ENCODE measurements around the gene FRMD6.

The FRMD6 gene

DNA sequence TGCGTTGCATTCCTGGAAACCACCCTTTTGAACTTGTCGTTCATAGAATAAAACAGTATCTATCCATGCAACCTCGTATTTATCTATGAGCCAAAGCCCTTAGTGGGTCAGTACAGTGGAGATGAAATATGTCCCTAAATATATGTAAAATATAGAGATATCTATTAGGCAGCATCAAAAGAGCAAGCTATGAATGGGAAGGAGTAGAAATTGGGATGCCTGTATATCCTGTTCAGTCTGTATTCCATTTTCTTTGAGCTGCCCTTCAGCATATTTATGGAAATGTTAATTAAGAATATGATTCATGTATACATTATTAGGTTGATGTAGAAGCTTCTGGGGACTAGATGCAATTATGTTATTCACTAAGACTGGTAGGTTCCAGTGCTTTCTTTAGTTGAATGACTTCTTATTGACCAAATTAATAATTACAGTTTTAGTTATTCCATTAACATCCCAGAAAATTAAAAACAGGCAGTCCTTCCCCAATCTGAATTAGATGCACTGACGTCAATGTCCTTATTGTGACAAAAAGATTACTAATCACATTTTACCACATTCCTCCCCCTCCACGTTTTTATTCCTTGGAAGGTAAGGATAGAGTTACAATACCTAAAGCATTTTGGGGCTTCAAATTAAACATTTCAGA lies 11.9 kb upstream of the FRMD6 start:
- TF ChIP-seq TAF1 (IDR thresholded peaks at IDR 0.05; ENCODE audit: borderline replicate concordance, insufficient read depth, low read length) (no peak), SIN3A (IDR thresholded peaks at IDR 0.05; ENCODE audit: borderline replicate concordance, insufficient read depth, low read length) (no peak), POLR2AphosphoS5 (IDR thresholded peaks at IDR 0.05; ENCODE audit: low read depth, low read length) (no peak), FOXP2 (optimal IDR thresholded peaks at IDR 0.05; ENCODE audit: borderline replicate concordance, extremely low read depth, extremely low read length, insufficient read depth) (no peak)
- TF ChIP-seq, protein P1, sequence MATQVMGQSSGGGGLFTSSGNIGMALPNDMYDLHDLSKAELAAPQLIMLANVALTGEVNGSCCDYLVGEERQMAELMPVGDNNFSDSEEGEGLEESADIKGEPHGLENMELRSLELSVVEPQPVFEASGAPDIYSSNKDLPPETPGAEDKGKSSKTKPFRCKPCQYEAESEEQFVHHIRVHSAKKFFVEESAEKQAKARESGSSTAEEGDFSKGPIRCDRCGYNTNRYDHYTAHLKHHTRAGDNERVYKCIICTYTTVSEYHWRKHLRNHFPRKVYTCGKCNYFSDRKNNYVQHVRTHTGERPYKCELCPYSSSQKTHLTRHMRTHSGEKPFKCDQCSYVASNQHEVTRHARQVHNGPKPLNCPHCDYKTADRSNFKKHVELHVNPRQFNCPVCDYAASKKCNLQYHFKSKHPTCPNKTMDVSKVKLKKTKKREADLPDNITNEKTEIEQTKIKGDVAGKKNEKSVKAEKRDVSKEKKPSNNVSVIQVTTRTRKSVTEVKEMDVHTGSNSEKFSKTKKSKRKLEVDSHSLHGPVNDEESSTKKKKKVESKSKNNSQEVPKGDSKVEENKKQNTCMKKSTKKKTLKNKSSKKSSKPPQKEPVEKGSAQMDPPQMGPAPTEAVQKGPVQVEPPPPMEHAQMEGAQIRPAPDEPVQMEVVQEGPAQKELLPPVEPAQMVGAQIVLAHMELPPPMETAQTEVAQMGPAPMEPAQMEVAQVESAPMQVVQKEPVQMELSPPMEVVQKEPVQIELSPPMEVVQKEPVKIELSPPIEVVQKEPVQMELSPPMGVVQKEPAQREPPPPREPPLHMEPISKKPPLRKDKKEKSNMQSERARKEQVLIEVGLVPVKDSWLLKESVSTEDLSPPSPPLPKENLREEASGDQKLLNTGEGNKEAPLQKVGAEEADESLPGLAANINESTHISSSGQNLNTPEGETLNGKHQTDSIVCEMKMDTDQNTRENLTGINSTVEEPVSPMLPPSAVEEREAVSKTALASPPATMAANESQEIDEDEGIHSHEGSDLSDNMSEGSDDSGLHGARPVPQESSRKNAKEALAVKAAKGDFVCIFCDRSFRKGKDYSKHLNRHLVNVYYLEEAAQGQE (IDR thresholded peaks at IDR 0.05; ENCODE audit: insufficient read depth in 1 of 2, low read depth in 2 of 2, low read length in 2 of 2): no peak

DNA sequence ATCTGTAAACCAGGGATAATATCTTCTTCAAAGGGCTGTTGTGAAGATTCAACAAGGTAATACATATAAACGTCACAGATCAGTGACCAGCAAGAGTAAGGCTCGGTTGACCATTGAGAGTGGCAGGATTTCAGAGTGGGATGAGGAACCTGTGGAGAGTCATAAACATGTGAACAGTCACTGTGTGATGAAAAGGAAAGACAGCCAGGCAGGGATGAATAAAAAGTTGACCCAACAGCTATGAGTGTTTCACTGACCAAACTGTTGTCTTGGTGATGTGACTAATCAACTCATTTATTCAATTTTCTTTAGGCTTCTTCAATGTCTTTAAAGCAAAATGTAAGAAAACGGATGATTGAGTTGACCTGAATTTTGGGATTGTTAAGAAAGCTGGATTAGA lies 8.6 kb upstream of the FRMD6 start:
- TF ChIP-seq, protein P1 (IDR thresholded peaks at IDR 0.05; ENCODE audit: insufficient read depth in 1 of 2, low read depth in 2 of 2, low read length in 2 of 2): no peak
- TF ChIP-seq SIN3A (IDR thresholded peaks at IDR 0.05; ENCODE audit: borderline replicate concordance, insufficient read depth, low read length) (no peak), FOXP2 (optimal IDR thresholded peaks at IDR 0.05; ENCODE audit: borderline replicate concordance, extremely low read depth, extremely low read length, insufficient read depth) (no peak), TAF1 (IDR thresholded peaks at IDR 0.05; ENCODE audit: borderline replicate concordance, insufficient read depth, low read length) (no peak), POLR2AphosphoS5 (IDR thresholded peaks at IDR 0.05; ENCODE audit: low read depth, low read length) (no peak)

DNA sequence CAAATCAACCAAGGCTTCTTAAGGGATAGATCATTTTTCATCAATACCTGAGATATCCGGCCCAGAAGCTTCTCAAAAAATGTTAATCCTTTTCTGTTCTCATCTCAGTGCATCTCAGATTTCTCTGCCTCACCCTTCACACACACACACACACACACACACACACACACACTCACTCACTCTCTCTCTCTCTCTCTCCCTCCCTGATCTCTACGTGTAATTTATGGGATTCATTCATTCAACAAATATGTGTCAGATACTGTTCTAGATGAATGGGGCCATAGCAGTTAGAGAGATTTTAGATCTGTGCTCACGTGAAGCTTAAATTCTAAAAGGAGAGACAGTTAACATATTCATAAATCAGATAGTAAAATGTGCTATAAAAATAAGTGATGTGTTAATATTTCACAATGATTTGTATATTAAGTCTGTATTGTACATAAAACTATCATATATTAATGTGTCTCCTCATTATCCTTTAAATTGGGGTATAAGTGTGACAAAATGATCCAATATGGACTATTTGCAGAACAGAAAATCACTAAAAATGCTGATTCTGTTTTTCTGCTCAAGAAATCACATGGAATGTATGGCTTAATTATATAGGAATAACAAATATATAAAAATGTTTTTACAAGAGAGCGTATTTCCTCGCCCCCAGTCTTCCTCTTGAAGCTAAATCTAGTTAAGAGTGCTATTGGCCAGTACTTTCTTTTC lies 7.3 kb upstream of the FRMD6 start:
- TF ChIP-seq SIN3A (IDR thresholded peaks at IDR 0.05; ENCODE audit: borderline replicate concordance, insufficient read depth, low read length): no peak
- TF ChIP-seq, protein P1 (IDR thresholded peaks at IDR 0.05; ENCODE audit: insufficient read depth in 1 of 2, low read depth in 2 of 2, low read length in 2 of 2): no peak
- TF ChIP-seq POLR2AphosphoS5 (IDR thresholded peaks at IDR 0.05; ENCODE audit: low read depth, low read length): no peak
- no peak for TF ChIP-seq FOXP2 (optimal IDR thresholded peaks at IDR 0.05; ENCODE audit: borderline replicate concordance, extremely low read depth, extremely low read length, insufficient read depth)
- TF ChIP-seq TAF1 (IDR thresholded peaks at IDR 0.05; ENCODE audit: borderline replicate concordance, insufficient read depth, low read length): no peak

- TF ChIP-seq SIN3A (IDR thresholded peaks at IDR 0.05; ENCODE audit: borderline replicate concordance, insufficient read depth, low read length): no peak
- TF ChIP-seq POLR2AphosphoS5 (IDR thresholded peaks at IDR 0.05; ENCODE audit: low read depth, low read length): no peak
- TF ChIP-seq, protein P1 (IDR thresholded peaks at IDR 0.05; ENCODE audit: insufficient read depth in 1 of 2, low read depth in 2 of 2, low read length in 2 of 2): no peak
Observed at GRCh38 chr14:51648296-51648695, 3.4 kb upstream of the FRMD6 start.

All from PFSK-1 (cell line).